NK-92 (cell line): ENCODE data around the gene MAN2B2.
"Not testable (repeated sequence)": the region's sequence is repeated elsewhere in the genome, so short reads cannot be mapped to it uniquely, and the experiment has no call there.

Source experiments
- DNase-seq: peaks from one replicate; lab custom pipeline; 2025; ENCODE audit not compliant: unreplicated experiment; lab: John Stamatoyannopoulos, UW

Gene MAN2B2

GRCh38 chr4:6613676-6614651, 39.0 kb downstream of the MAN2B2 start:
- no peak for DNase-seq

- no peak for DNase-seq
Measured at GRCh38 chr4:6614701-6615230, 39.8 kb downstream of the MAN2B2 start.

- DNase-seq = no peak
Measured at GRCh38 chr4:6616087-6616995, 41.4 kb downstream of the MAN2B2 start.

- DNase-seq = no peak
Measured at GRCh38 chr4:6617246-6617645, 42.3 kb downstream of the MAN2B2 start.

GRCh38 chr4:6618386-6619115, 43.6 kb downstream of the MAN2B2 start:
- DNase-seq = no peak

- no peak for DNase-seq
Measured at GRCh38 chr4:6619116-6619465, 44.1 kb downstream of the MAN2B2 start.

GRCh38 chr4:6619466-6620255, 44.7 kb downstream of the MAN2B2 start:
- no peak for DNase-seq

GRCh38 chr4:6620296-6620695, 45.3 kb downstream of the MAN2B2 start:
- no peak for DNase-seq

GRCh38 chr4:6620891-6621555, 46.0 kb downstream of the MAN2B2 start:
- no peak for DNase-seq

GRCh38 chr4:6621556-6621927, 46.6 kb downstream of the MAN2B2 start:
- DNase-seq = no peak

GRCh38 chr4:6622744-6623143, 47.8 kb downstream of the MAN2B2 start:
- no peak for DNase-seq

- no peak for DNase-seq
Measured at GRCh38 chr4:6625256-6625655, 50.3 kb downstream of the MAN2B2 start.

- no peak for DNase-seq
Measured at GRCh38 chr4:6626066-6626465, 51.1 kb downstream of the MAN2B2 start.

GRCh38 chr4:6627832-6628231, 52.8 kb downstream of the MAN2B2 start:
- DNase-seq = no peak

GRCh38 chr4:6628484-6628883, 53.5 kb downstream of the MAN2B2 start:
- not testable (repeated sequence) for DNase-seq

- no peak for DNase-seq
Measured at GRCh38 chr4:6632125-6632524, 57.1 kb downstream of the MAN2B2 start.

- DNase-seq = no peak
Measured at GRCh38 chr4:6633091-6633906, 58.3 kb downstream of the MAN2B2 start.

- DNase-seq = no peak
Measured at GRCh38 chr4:6634746-6635145, 59.8 kb downstream of the MAN2B2 start.
